GM19467 (cell line): ENCODE results near the gene NCR3LG1.

Experiments used
- ATAC-seq: cut with Tn5 transposase; IDR thresholded peaks from one replicate; pipeline ENCODE4 v1.9.1; 2021; ENCODE audit warnings: mild to moderate bottlenecking, moderate library complexity; ENCODE audit not compliant: unreplicated experiment

The NCR3LG1 gene

GRCh38 chr11:17369684-17370243, 18.2 kb downstream of the NCR3LG1 start:
- no peak for ATAC-seq

- ATAC-seq: no peak
Observed at GRCh38 chr11:17371614-17372013, 20.0 kb downstream of the NCR3LG1 start.

- ATAC-seq: no peak
Observed at GRCh38 chr11:17375547-17375946, 23.9 kb downstream of the NCR3LG1 start.

- no peak for ATAC-seq
Observed at GRCh38 chr11:17376493-17376892, 24.9 kb downstream of the NCR3LG1 start.

- no peak for ATAC-seq
Observed at GRCh38 chr11:17378655-17379054, 27.1 kb downstream of the NCR3LG1 start.

- no peak for ATAC-seq
Observed at GRCh38 chr11:17379383-17380180, 28.0 kb downstream of the NCR3LG1 start.

GRCh38 chr11:17381156-17381555, 29.6 kb downstream of the NCR3LG1 start:
- no peak for ATAC-seq

GRCh38 chr11:17382046-17382728, 30.6 kb downstream of the NCR3LG1 start:
- ATAC-seq: no peak

- ATAC-seq: no peak
Observed at GRCh38 chr11:17383461-17383860, 31.9 kb downstream of the NCR3LG1 start.

GRCh38 chr11:17384002-17384511, 32.5 kb downstream of the NCR3LG1 start:
- peak; percentile 52 for ATAC-seq

GRCh38 chr11:17385492-17385891, 33.9 kb downstream of the NCR3LG1 start:
- no peak for ATAC-seq

GRCh38 chr11:17385926-17386325, 34.3 kb downstream of the NCR3LG1 start:
- no peak for ATAC-seq

- ATAC-seq: peak; percentile 49
Observed at GRCh38 chr11:17386331-17387084, 34.9 kb downstream of the NCR3LG1 start.

- no peak for ATAC-seq
Observed at GRCh38 chr11:17387254-17387653, 35.7 kb downstream of the NCR3LG1 start.

GRCh38 chr11:17387811-17388210, 36.2 kb downstream of the NCR3LG1 start:
- ATAC-seq: no peak

GRCh38 chr11:17388609-17389210, 37.1 kb downstream of the NCR3LG1 start, which contains the start of gene KCNJ11:
Gene KCNJ11, minus strand, starts transcription at chr11:17388659. Its CDS starts 568 bp downstream, at chr11:17388091.
- peak; percentile 30 for ATAC-seq

- peak; percentile 54 for ATAC-seq
Observed at GRCh38 chr11:17389211-17389956, 37.8 kb downstream of the NCR3LG1 start.

- ATAC-seq: no peak
Observed at GRCh38 chr11:17389957-17390649, 38.5 kb downstream of the NCR3LG1 start.
